Stimulated activated CD4-positive, alpha-beta T cell treated with anti-CD3 and anti-CD28 coated beads, Interleukin-4, amount 100 ng/mL, for 1 hour (primary cell): ENCODE measurements around the gene TSPAN9.
A peak's percentile ranks its signal among the peaks of the same experiment; 100 is the strongest.
"Not testable (repeated sequence)": the region's sequence is repeated elsewhere in the genome, so short reads cannot be mapped to it uniquely, and the experiment has no call there.

Experiments used
- DNase-seq: peaks from one replicate; pipeline ENCODE4 v3.0.0-alpha.2; 2020

The TSPAN9 gene

GRCh38 chr12:3045494-3045893, 31.7 kb upstream of the TSPAN9 start:
- DNase-seq, result no peak

DNA sequence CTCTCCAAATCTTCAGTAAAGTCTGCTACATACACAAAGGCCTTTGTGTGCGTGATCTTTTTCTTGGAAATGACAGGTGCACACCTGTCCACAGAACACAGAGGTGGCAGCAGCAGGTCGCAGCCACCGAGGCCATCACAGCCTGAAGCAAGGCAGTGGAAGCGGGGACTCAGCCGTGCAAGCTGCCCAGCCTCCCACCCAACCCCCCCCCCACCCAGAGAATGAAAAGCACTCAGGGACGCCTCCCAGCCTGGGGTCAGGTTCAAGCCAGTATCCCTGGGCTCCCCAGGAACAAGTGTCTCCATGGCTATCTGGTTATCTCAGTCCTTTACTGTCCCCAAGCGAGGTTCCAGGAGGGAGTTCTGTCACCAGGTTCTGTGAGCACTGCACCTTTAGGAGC, 31.2 kb upstream of the TSPAN9 start:
- DNase-seq, result no peak

GRCh38 chr12:3046441-3047200, 30.6 kb upstream of the TSPAN9 start:
- DNase-seq, result no peak

- no peak for DNase-seq
These were observed 29.2 kb upstream of the TSPAN9 start for GRCh38 chr12:3047961-3048360.

DNA sequence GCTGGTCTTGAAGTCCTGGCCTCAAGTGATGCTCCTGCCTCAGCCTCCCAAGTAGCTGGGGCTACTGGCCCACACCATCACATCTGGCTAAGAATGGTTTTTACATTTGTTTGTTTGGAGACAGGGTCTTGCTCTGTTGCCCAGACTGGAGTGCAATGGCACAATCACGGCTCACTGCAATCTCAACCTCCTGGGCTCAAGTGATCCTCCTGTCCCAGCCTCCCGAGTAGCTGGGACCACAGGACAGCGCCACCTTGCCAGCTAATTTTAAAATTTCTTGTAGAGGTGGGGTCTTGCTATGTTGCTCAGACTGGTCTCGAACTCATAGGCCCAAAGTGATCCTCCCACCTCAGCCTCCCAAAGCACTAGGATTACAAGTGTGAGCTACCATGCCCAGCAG, 28.6 kb upstream of the TSPAN9 start:
- no peak for DNase-seq

DNA sequence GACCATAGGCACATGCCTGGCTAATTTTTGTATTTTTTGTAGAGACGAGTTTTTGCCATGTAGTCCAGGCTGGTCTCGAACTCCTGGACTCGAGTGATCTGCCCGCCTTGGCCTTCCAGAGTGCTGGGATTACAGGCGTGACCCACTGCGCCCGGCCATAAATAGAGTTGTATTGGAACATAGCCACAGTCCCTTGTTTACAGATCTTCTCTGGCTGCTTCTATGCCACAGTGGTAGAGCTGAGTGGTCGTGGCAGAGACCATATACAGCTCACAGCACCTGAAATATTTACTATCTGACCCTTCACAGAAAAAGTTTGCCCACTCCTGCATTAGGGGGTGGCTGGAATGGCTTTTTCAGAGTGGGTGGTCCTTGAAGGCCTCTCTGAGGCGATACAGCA, 28.0 kb upstream of the TSPAN9 start:
- DNase-seq, result no peak

- no peak for DNase-seq
These were observed 27.4 kb upstream of the TSPAN9 start for GRCh38 chr12:3049611-3050249.

- DNase-seq, result no peak
These were observed 22.8 kb upstream of the TSPAN9 start for GRCh38 chr12:3054374-3054773.

DNA sequence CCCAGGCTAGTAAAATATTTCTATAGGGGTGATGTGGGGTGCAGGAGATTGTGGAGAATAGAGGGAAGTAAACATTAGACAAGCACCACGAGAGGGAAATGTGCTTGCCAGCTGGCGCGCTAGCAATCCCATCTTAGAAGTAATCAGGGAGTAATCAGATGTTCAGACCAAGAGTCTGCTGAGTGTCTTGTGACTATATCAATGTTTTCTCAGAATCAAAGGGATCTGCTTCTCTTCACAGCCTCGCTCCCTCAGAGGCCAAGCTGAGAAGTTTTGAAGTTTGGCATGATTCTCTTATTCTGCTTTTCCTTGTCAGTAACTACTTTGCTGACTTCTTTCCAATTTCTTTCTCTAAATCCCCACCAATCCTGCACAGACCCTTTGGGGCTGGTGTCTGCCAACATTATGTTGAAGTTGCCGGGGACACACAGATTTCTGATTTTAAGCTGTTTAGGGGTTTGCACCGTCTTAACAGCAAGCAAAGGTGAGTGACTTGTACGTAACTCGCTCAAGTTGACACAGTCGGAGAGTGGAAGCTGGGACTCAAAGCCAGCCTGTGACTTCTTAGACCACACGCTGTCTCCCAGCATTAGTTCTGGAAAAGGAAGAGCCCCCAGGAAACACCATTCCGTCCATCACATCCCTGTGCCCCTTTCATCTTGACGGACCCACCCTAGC, 22.0 kb upstream of the TSPAN9 start:
- DNase-seq, result no peak

- DNase-seq, result no peak
These were observed 21.3 kb upstream of the TSPAN9 start for GRCh38 chr12:3055704-3056467.

- no peak for DNase-seq
These were observed 16.1 kb upstream of the TSPAN9 start for GRCh38 chr12:3061059-3061458.

GRCh38 chr12:3061501-3062215, 15.5 kb upstream of the TSPAN9 start:
- DNase-seq, result no peak

- no peak for DNase-seq
These were observed 11.9 kb upstream of the TSPAN9 start for GRCh38 chr12:3065300-3065699.

GRCh38 chr12:3065846-3066245, 11.3 kb upstream of the TSPAN9 start:
- not testable (repeated sequence) for DNase-seq

GRCh38 chr12:3069714-3070113, 7.5 kb upstream of the TSPAN9 start:
- no peak for DNase-seq

GRCh38 chr12:3071107-3071506, 6.1 kb upstream of the TSPAN9 start:
- no peak for DNase-seq

GRCh38 chr12:3071710-3072109, 5.5 kb upstream of the TSPAN9 start:
- DNase-seq, result no peak

GRCh38 chr12:3073438-3074250, 3.5 kb upstream of the TSPAN9 start:
- DNase-seq, result peak; percentile 84

GRCh38 chr12:3075315-3075714, 1.9 kb upstream of the TSPAN9 start:
- DNase-seq, result no peak

DNA sequence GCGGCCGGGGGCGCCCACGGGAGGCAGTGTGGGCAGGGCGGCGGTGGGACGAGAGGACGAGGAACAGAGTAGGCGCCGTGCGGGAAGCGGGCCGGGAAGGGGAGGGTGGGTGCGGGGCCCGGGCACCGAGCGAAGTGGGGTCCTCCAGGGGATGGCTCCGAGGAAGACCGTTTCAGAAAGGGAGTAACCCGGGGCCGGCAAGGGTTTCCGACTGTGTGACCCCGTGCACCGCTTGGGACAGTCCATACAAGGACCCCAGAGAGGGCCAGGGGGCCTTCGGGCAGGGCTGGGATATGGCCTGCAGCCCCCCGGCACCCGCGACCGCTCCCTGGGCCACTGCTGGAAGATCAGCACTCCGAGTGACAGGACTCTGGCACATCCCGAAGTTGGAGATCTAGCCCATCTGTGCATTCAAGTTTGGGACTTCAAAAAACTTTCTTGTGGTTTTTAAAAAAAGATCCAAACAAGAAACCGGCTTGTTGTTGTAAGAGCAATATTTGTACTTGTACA, 448 bp downstream of the TSPAN9 start:
- no peak for DNase-seq

DNA sequence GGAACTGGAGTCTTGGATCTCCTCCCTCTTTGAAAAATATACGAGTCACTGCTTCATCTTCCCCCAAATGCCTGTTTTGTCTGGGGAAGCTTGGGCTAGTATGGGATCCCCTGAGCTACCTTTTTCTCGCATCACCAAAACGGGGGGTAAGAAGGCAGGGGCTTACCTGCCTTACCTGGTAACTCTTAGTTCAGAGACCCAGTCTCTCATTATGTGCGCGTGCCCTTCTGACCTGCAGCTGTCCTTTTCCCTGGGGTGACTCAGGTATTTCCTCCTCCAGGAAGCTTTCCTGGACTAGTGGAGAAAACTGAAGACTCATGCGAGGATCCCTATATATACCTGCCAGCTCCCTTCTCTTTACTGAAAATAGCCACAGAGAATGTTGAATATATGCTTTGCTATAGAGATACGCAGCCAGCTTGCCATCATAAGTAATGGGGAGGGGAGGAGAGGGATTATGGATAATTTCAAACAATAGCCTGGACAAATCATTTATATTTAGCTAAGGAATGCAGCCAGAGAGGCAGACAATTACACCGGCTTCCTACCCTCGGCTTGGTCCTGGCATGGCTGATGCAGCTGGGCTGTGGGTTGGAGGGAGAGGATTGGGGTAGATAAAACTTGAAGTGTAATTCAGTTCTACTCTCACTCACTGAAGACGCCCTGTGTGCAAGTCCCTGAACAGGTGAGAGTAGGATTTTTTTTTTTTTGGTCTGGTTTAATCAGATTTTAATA, 1.1 kb downstream of the TSPAN9 start:
- no peak for DNase-seq
